ENCODE data around the gene CDK6. TPM values are rescaled to one million over a fixed set of nuclear protein-coding genes. Genes with fewer than 3 reads are reported as not detected.

CDK6 gene
- polyA plus RNA-seq, 1 experiment = 29.2 TPM

DNA sequence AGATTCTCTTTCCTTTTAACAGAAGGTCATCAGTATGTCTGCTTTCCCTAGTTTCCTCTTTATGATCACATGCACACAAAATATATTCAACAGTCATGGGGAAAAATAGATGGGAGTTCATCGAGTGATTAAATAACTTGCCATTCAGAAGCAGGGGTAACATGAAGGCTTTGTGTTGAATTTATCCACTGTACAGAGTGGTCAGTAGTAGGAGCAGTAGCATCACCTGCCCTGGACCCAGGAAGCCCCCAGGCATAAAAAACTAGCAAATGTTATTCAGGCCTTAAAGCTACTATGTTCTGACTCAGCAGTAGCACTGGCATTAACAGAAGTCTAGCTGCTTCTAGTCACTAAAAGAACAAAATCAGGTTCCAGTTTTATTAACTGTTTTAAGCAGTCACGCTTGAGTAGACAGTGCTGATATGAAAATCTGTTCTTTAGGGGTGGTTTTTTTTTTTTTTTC is 214.8 kb downstream of the CDK6 start:
- TF ChIP-seq, protein P1, sequence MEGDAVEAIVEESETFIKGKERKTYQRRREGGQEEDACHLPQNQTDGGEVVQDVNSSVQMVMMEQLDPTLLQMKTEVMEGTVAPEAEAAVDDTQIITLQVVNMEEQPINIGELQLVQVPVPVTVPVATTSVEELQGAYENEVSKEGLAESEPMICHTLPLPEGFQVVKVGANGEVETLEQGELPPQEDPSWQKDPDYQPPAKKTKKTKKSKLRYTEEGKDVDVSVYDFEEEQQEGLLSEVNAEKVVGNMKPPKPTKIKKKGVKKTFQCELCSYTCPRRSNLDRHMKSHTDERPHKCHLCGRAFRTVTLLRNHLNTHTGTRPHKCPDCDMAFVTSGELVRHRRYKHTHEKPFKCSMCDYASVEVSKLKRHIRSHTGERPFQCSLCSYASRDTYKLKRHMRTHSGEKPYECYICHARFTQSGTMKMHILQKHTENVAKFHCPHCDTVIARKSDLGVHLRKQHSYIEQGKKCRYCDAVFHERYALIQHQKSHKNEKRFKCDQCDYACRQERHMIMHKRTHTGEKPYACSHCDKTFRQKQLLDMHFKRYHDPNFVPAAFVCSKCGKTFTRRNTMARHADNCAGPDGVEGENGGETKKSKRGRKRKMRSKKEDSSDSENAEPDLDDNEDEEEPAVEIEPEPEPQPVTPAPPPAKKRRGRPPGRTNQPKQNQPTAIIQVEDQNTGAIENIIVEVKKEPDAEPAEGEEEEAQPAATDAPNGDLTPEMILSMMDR (IDR thresholded peaks at IDR 0.05; ENCODE audit: insufficient read depth, low read depth, low read length) = no peak
- POLR2A ChIA-PET = no interaction called here
- Histone ChIP-seq H3K4me3 (ENCODE audit: low read depth, low read length) (no peak overlapping the region), H3K36me3 (ENCODE audit: control insufficient read depth, insufficient read depth, low read length) (peaks cover 2% of the 10 kb centered on the region), H3K27me3 (ENCODE audit: control insufficient read depth, insufficient read depth, low read length) (no peaks in the 10 kb centered on the region)
- no peak for DNase-seq (ENCODE audit: low read depth)
- CTCF ChIA-PET = interaction anchor here (0.6 to 4.0 kb wide), 16 partner anchors 10 to 441 kb away, joined by 3 to 22 read pairs (median 5); no protein-coding TSS in a partner anchor

DNA sequence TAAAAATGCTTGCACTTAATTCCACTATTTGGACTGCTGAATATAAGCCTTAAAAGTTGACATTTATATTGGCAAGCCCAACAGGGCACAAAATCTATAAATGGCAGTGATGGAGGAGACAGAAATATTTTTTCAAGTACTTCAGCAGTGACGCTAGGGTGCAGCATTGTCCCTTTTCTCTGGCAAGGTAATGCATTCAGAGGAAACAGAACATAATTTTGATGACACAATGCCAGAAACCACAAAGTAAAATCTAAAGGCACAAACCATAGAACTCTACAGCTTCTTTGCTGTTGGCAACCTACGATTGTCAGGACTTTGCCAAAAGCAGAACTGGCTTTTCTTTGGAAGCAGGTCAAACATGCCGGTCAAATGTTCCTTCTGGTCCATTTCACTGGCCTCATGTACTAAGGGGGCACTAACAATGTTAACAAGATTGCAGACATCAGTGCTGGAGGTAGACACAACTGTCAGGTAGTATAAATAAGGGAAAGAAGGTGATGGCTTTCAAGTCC is 215.3 kb downstream of the CDK6 start:
- ChIA-PET POLR2A (interaction anchor here (0.6 kb wide), 1 partner anchor 348 kb away, joined by 4 read pairs; no protein-coding TSS in a partner anchor), CTCF (interaction anchor here (1.0 to 4.0 kb wide), 16 partner anchors 10 to 441 kb away, joined by 3 to 22 read pairs (median 5); no protein-coding TSS in a partner anchor)
- Histone ChIP-seq H3K36me3 (ENCODE audit: control insufficient read depth, insufficient read depth, low read length) (peaks cover 2% of the 10 kb centered on the region), H3K27me3 (ENCODE audit: control insufficient read depth, insufficient read depth, low read length) (no peaks in the 10 kb centered on the region), H3K4me3 (ENCODE audit: low read depth, low read length) (no peak overlapping the region)
- DNase-seq (ENCODE audit: low read depth) = peak; percentile 52
- TF ChIP-seq, protein P1 (IDR thresholded peaks at IDR 0.05; ENCODE audit: insufficient read depth, low read depth, low read length) = peak; percentile 75

DNA sequence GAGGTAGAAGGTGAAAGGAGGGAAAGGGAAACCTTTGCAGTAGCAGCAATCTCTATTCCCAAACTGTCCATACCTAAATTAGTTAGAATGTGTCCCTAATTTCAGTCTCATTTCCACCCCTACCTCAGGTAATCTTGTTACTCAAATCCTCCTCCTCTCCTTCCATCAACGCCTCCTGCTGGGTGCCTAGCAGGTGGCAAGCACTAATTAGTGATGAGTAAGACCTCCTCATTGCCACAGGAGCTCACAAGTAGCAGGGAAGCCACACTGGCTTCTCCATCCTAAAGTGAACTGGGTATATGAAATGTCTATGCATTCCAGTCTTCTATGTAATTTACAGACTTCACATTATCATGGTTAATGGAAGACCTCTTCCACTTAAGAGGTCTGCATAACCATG is 220.5 kb downstream of the CDK6 start:
- peaks cover 3% of the 10 kb centered on the region for H3K36me3 ChIP-seq (ENCODE audit: control insufficient read depth, insufficient read depth, low read length)
- POLR2A ChIA-PET = no interaction called here
- TF ChIP-seq, protein P1 (IDR thresholded peaks at IDR 0.05; ENCODE audit: insufficient read depth, low read depth, low read length) = no peak
- H3K27me3 ChIP-seq (ENCODE audit: control insufficient read depth, insufficient read depth, low read length) = no peaks in the 10 kb centered on the region
- H3K4me3 ChIP-seq (ENCODE audit: low read depth, low read length) = no peak overlapping the region
- CTCF ChIA-PET = interaction anchor here (0.9 to 1.2 kb wide), 3 partner anchors 13 to 217 kb away, joined by 3 read pairs; no protein-coding TSS in a partner anchor
- no peak for DNase-seq (ENCODE audit: low read depth)

DNA sequence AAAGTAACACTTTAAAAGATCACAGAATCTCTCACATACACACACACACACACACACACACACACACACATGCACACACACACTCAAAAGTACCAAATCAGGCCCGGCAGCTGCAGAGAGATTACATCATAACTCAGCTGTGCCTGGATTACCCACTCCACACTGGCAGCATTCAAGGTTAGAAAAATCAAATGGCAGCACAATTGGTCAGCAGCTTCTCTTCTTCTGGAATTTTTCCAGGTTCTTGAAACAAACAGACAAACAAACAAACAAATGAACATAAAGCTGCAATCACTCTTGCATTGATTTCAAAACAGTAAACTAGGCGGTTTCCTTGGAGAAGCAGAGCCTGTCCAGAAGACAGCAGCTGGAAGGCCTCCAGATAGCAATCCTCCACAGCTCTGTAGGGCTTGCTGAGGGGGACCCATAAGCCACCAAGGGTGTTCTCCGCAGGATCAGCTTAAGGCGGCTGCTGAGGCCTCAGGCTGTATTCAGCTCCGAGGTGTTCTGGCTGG is 221.7 kb downstream of the CDK6 start:
- POLR2A ChIA-PET = no interaction called here
- H3K4me3 ChIP-seq (ENCODE audit: low read depth, low read length) = no peak overlapping the region
- H3K27me3 ChIP-seq (ENCODE audit: control insufficient read depth, insufficient read depth, low read length) = no peaks in the 10 kb centered on the region
- TF ChIP-seq, protein P1 (IDR thresholded peaks at IDR 0.05; ENCODE audit: insufficient read depth, low read depth, low read length) = no peak
- H3K36me3 ChIP-seq (ENCODE audit: control insufficient read depth, insufficient read depth, low read length) = peaks cover 3% of the 10 kb centered on the region
- CTCF ChIA-PET = interaction anchor here (1.3 kb wide), 1 partner anchor 218 kb away, joined by 8 read pairs; no protein-coding TSS in a partner anchor
- no peak for DNase-seq (ENCODE audit: low read depth)

DNA sequence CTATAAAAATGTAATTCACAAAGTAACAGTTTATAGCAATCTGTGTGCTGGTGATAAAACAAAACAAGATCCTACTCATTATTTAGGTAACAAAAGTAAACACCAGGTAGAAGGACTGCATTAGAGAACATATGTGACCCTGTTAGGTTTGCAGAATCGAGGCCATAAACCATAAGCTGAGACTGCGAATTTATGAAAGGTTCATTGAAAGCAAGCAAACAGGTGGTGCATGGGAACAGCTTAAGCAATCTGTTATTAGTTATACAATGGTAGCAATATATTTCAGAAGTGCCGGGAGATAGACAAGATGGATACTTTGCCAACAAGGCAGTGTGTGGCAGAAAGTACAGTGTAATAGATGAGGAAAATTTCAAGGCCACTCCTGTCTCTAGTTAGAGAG is 222.7 kb downstream of the CDK6 start:
- DNase-seq (ENCODE audit: low read depth) = no peak
- ChIA-PET CTCF (interaction anchor here (0.6 to 1.9 kb wide), 3 partner anchors 218 to 385 kb away, joined by 3 to 7 read pairs (median 3); no protein-coding TSS in a partner anchor), POLR2A (interaction anchor here (0.6 to 0.7 kb wide), 2 partner anchors 82 to 408 kb away, joined by 3 to 5 read pairs; no protein-coding TSS in a partner anchor)
- Histone ChIP-seq H3K36me3 (ENCODE audit: control insufficient read depth, insufficient read depth, low read length) (peaks cover 3% of the 10 kb centered on the region), H3K4me3 (ENCODE audit: low read depth, low read length) (no peak overlapping the region), H3K27me3 (ENCODE audit: control insufficient read depth, insufficient read depth, low read length) (no peaks in the 10 kb centered on the region)
- TF ChIP-seq, protein P1 (IDR thresholded peaks at IDR 0.05; ENCODE audit: insufficient read depth, low read depth, low read length) = no peak

Measured in BJ (cell line).